Parathyroid adenoma (tissue), 2 donors: ENCODE measurements around the gene FRA10AC1.

Source experiments
- H2AFZ ChIP-seq: fragments of 300-600 bp; sonication (generic); one replicate; pipeline ENCODE4 v1.7.0; 2017; ENCODE audit warnings: antibody characterized with exemption, mild to moderate bottlenecking
- H3K27ac ChIP-seq: fragments of 300-600 bp; sonication (generic); one replicate; pipeline ENCODE4 v1.7.0; 2017
- H3K27me3 ChIP-seq: fragments of 300-600 bp; sonication (generic); one replicate; pipeline ENCODE4 v1.7.0; 2017; ENCODE audit warnings: low read length; ENCODE audit not compliant: control insufficient read depth, insufficient read depth
- H3K36me3 ChIP-seq: fragments of 300-600 bp; sonication (generic); one replicate; pipeline ENCODE4 v1.7.0; 2017; ENCODE audit warnings: low read length; ENCODE audit not compliant: control insufficient read depth, insufficient read depth
- H3K4me1 ChIP-seq: fragments of 300-600 bp; sonication (generic); one replicate; pipeline ENCODE4 v1.7.0; 2017; ENCODE audit warnings: control low read depth
- H3K4me2 ChIP-seq: fragments of 300-600 bp; sonication (generic); one replicate; pipeline ENCODE4 v1.7.0; 2017; ENCODE audit warnings: low read length
- H3K4me3 ChIP-seq: fragments of 300-600 bp; sonication (generic); one replicate; pipeline ENCODE4 v1.7.0; 2017; ENCODE audit warnings: low read depth, low read length
- H3K79me2 ChIP-seq: fragments of 300-600 bp; sonication (generic); one replicate; pipeline ENCODE4 v1.7.0; 2017; ENCODE audit warnings: control low read depth
- H3K9ac ChIP-seq: fragments of 300-600 bp; sonication (generic); one replicate; pipeline ENCODE4 v1.7.0; 2017; ENCODE audit warnings: mild to moderate bottlenecking
- H3K9me3 ChIP-seq: fragments of 300-600 bp; sonication (generic); one replicate; pipeline ENCODE4 v1.7.0; 2017; ENCODE audit warnings: low read length; ENCODE audit not compliant: control insufficient read depth
- TF ChIP-seq, protein P1 (sequence below): fragments of 300-600 bp; sonication (generic); IDR thresholded peaks from one replicate; pipeline ENCODE4 v1.7.0; 2017; ENCODE audit warnings: antibody characterized with exemption, mild to moderate bottlenecking
- donor health status: primary hyperparathyroidism.

FRA10AC1 gene

DNA sequence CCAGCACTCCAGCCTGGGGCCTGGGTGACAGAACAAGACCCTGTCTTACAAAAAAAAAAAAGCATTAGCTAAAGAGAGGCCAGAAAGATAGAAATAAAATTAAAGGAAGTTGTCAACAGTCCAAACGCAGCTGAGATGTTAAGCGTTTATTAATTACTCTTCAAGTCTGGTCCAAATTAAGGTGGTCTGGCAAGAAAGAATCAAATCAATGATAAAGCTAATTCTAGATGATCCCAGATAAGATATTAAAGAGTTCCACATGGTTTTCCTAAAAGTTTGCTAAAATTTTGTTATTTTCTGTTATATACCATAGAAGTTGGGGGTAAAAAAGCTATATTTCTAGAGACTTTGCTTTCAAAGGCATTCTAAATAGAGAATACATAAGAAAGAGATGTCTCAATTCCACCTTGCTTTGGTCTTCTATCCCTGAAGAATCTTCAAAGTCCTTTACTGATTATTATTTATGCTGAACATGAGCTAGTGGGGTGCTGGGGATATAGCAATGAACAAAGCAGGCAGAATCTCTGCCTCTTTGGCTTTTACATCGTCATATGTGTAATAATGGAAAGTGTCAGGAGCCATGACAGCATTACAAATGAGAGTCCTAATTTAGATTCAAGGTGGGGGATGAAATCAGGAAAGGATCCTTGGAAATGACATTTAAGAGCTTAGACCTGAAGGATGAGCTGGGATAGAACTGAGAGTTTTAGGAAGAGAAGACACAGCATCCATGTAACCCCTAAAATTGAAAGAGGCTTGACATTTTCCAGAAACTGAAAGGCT is 23.4 kb downstream of the FRA10AC1 start:
- Histone ChIP-seq H3K9ac (no peak overlapping the region), H2AFZ (no peak overlapping the region), H3K4me1 (no peaks in the 10 kb centered on the region), H3K4me2 (no peak overlapping the region), H3K4me3 (no peak overlapping the region), H3K79me2 (no peaks in the 10 kb centered on the region), H3K36me3 (no peaks in the 10 kb centered on the region), H3K9me3 (no peaks in the 10 kb centered on the region), H3K27me3 (no peaks in the 10 kb centered on the region), H3K27ac (no peak overlapping the region)
- TF ChIP-seq, protein P1, sequence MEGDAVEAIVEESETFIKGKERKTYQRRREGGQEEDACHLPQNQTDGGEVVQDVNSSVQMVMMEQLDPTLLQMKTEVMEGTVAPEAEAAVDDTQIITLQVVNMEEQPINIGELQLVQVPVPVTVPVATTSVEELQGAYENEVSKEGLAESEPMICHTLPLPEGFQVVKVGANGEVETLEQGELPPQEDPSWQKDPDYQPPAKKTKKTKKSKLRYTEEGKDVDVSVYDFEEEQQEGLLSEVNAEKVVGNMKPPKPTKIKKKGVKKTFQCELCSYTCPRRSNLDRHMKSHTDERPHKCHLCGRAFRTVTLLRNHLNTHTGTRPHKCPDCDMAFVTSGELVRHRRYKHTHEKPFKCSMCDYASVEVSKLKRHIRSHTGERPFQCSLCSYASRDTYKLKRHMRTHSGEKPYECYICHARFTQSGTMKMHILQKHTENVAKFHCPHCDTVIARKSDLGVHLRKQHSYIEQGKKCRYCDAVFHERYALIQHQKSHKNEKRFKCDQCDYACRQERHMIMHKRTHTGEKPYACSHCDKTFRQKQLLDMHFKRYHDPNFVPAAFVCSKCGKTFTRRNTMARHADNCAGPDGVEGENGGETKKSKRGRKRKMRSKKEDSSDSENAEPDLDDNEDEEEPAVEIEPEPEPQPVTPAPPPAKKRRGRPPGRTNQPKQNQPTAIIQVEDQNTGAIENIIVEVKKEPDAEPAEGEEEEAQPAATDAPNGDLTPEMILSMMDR: no peak

DNA sequence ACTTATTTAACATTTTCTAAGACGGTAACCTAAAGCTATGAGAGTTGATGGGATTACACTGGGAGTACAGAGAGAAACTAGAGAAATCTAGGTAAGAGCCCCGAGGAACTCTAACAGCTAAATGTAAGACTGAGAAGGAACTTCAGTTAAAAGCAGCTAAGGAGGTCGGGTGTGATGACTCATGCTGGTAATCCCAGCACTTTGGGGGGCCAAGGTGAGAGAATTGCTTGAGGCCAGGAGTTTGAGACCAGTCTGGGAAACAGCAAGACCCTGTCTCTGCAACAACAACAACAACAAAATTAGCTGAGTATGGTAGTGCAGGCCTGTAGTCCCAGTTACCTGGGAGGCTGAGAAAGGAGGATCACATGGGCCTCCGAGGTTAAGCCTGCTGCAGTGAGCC is 24.0 kb downstream of the FRA10AC1 start:
- no peaks in the 10 kb centered on the region for H3K4me1 ChIP-seq
- H2AFZ ChIP-seq: no peak overlapping the region
- H3K4me2 ChIP-seq: no peak overlapping the region
- H3K79me2 ChIP-seq: no peaks in the 10 kb centered on the region
- no peak overlapping the region for H3K27ac ChIP-seq
- no peak overlapping the region for H3K4me3 ChIP-seq
- no peaks in the 10 kb centered on the region for H3K27me3 ChIP-seq
- no peak overlapping the region for H3K9ac ChIP-seq
- no peaks in the 10 kb centered on the region for H3K9me3 ChIP-seq
- TF ChIP-seq, protein P1: no peak
- H3K36me3 ChIP-seq: no peaks in the 10 kb centered on the region

DNA sequence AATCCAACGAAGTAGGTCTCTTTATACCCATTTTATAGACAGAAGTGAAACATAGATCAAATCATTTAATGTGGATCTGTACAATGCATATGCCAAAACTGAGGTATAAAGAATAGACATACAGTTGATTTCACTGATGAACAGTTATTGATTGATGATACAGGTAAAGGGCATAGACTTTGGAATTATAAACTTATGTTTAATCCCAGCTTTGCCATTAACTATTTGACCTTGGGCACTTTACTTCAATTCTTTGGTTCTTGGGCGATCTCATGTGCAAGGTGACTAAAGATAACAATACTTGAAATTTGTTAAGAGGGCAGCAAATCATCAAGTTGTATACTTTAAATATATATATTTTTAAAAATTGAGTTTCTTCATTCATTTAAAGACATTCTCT is 28.6 kb downstream of the FRA10AC1 start:
- H3K27me3 ChIP-seq: no peaks in the 10 kb centered on the region
- TF ChIP-seq, protein P1: no peak
- no peak overlapping the region for H3K4me3 ChIP-seq
- no peaks in the 10 kb centered on the region for H3K9me3 ChIP-seq
- H3K27ac ChIP-seq: no peak overlapping the region
- no peaks in the 10 kb centered on the region for H3K4me1 ChIP-seq
- no peak overlapping the region for H2AFZ ChIP-seq
- H3K79me2 ChIP-seq: no peaks in the 10 kb centered on the region
- H3K9ac ChIP-seq: no peak overlapping the region
- H3K36me3 ChIP-seq: no peaks in the 10 kb centered on the region
- no peak overlapping the region for H3K4me2 ChIP-seq

GRCh38 chr10:93672890-93673289 is 29.5 kb downstream of the FRA10AC1 start:
- Histone ChIP-seq H3K9ac (no peak overlapping the region), H3K4me3 (no peak overlapping the region), H2AFZ (no peak overlapping the region), H3K36me3 (no peaks in the 10 kb centered on the region), H3K27me3 (no peaks in the 10 kb centered on the region), H3K9me3 (no peaks in the 10 kb centered on the region), H3K4me1 (no peaks in the 10 kb centered on the region), H3K27ac (no peak overlapping the region), H3K4me2 (no peak overlapping the region), H3K79me2 (no peaks in the 10 kb centered on the region)
- TF ChIP-seq, protein P1: no peak
